ENCODE results near the gene ANKRD53.

DNA sequence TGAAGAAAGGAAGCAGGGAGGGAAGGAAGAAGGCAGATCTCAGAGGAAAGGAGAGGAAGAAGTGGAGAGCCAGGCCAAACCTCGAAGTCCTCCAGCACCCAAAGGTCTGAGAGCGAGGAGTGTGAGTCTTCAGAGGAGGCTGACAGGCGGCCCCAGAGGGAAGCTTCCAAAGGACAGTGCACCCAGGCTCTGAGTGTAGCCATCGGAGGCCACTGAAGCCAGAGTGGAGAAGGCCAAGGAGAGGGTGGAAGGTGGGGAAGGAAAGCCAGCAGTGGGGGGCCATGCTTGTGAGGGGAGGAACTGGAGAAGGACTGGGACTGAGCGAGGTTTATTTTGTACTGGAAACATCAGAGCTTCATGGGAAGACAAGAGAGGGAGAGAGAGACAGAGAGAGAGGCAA is 36.7 kb upstream of the ANKRD53 start:
- no peak for TF ChIP-seq CTCF (IDR thresholded peaks at IDR 0.05)
- no peak for TF ChIP-seq POLR2A (IDR thresholded peaks at IDR 0.05)

Measured in uterus (tissue), 2 donors.